AG04450 (cell line): Measurements from ENCODE around the gene FADS6. TPM values are rescaled to one million over a fixed set of nuclear protein-coding genes. Genes with fewer than 3 reads are reported as not detected.

ENCODE experiments used
- CTCF ChIA-PET: fragments of 300-600, 350-600 bp; formaldehyde crosslinking; extraction: SDS; loops from one replicate; lab custom pipeline; 2022; ENCODE audit warnings: antibody characterized with exemption, inconsistent platforms; lab: Charles Lee
- POLR2A ChIA-PET: fragments of 350-600 bp; formaldehyde crosslinking; extraction: SDS; loops from one replicate; lab custom pipeline; 2021; ENCODE audit warnings: antibody characterized with exemption, inconsistent platforms; lab: Yijun Ruan, JAX
- DNase-seq: peaks from one replicate; pipeline ENCODE4 v3.0.0-alpha.2; 2011; ENCODE audit warnings: low read depth, low spot score
- H3K27ac ChIP-seq: one replicate; pipeline ENCODE4 v1.5.1; 2012; ENCODE audit warnings: low read depth, low read length, control low read depth
- H3K27me3 ChIP-seq: one replicate; pipeline ENCODE4 v1.6.0; 2012; ENCODE audit warnings: low read length; ENCODE audit not compliant: control insufficient read depth, insufficient read depth
- H3K4me3 ChIP-seq: 2 replicates; pipeline ENCODE4 v1.5.1; 2011; ENCODE audit warnings: mild to moderate bottlenecking, low read depth, low read length, control low read depth
- H3K9me3 ChIP-seq: 2 replicates; pipeline ENCODE4 v1.5.1; 2012; ENCODE audit warnings: low read length; ENCODE audit not compliant: control insufficient read depth, insufficient read depth
- polyA plus RNA-seq: library from polyadenylated mRNA; depleted of rRNA; stranded (reverse); fragments of >200 nt; gene quantifications from 2 replicates; pipeline ENCODE4 v1.2.3, GENCODE V29; 2011
- TF ChIP-seq, protein P1 (sequence below): IDR thresholded peaks from 2 replicates; pipeline ENCODE4 v1.5.1; 2011; ENCODE audit warnings: low read depth, low read length, control low read depth, inconsistent platforms

Gene FADS6
- polyA plus RNA-seq, 1 experiment = not detected

DNA sequence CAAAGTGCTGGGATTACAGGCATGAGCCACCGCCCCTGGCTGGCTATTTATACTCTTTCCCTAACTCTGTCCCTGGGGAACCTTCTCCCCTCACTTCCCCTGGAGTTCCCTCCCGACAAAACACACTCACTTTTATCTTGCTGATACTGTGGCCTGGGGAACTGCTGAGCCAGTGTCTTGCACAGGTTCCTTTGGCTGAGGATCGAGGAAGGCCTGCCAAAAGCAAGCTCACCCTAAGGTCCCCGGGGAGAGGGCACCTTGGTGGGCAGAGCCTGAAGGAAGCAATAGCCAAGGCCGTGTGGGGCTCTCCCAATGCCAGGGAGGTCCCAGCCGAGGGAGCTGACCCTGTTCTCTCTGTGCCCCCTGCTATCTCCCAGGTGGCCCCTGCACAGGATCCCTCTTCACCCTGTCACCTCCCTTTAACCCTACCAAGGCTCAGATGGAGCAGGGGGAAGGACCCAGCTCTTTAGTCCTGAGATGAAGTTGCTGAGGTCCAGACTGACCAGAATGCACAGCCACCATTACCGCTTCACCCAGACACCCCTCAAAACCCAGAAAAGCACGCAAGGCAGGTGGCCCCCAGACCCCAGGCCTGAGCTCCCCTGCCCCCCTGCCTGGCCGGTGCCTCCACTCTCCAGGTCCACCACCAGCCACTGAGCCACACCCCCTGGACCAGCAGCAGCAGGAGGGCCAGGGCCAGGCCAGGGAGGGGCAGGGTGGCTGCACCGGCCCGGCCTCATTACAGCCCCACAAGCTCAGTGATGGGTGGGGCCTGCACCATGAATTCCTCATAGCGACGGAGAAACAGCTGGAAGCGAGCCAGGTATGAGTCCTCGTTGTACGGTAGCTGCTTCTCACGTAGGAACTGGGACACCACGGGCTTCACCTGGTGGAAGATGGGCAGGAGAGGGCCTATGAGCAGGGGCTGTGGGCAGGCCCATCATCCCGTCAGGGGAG lies 15.6 kb downstream of the FADS6 start:
- ChIA-PET POLR2A (no interaction called here), CTCF (interaction anchor here (1.7 kb wide), 1 partner anchor 13 kb away, joined by 7 read pairs; no protein-coding TSS in a partner anchor)

GRCh38 chr17:74875977-74876593 lies 17.3 kb downstream of the FADS6 start:
- no peak for DNase-seq
- CTCF ChIA-PET = interaction anchor here (0.6 to 4.1 kb wide), 2 partner anchors 11 to 403 kb away, joined by 4 to 29 read pairs; no protein-coding TSS in a partner anchor
- POLR2A ChIA-PET = no interaction called here
- Histone ChIP-seq H3K9me3 (no peaks in the 10 kb centered on the region; the same call in 1 of the 2 replicates), H3K27me3 (peaks cover 22% of the 10 kb centered on the region), H3K27ac (no peak overlapping the region), H3K4me3 (no peak overlapping the region)
- TF ChIP-seq, protein P1, sequence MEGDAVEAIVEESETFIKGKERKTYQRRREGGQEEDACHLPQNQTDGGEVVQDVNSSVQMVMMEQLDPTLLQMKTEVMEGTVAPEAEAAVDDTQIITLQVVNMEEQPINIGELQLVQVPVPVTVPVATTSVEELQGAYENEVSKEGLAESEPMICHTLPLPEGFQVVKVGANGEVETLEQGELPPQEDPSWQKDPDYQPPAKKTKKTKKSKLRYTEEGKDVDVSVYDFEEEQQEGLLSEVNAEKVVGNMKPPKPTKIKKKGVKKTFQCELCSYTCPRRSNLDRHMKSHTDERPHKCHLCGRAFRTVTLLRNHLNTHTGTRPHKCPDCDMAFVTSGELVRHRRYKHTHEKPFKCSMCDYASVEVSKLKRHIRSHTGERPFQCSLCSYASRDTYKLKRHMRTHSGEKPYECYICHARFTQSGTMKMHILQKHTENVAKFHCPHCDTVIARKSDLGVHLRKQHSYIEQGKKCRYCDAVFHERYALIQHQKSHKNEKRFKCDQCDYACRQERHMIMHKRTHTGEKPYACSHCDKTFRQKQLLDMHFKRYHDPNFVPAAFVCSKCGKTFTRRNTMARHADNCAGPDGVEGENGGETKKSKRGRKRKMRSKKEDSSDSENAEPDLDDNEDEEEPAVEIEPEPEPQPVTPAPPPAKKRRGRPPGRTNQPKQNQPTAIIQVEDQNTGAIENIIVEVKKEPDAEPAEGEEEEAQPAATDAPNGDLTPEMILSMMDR = no peak

More for the DNA sequence above, 15.6 kb downstream of the FADS6 start:
- no peak for DNase-seq
- TF ChIP-seq, protein P1 = no peak
- H3K9me3 ChIP-seq = no peaks in the 10 kb centered on the region
- no peak overlapping the region for H3K27ac ChIP-seq
- no peak overlapping the region for H3K4me3 ChIP-seq
- peaks cover 33% of the 10 kb centered on the region for H3K27me3 ChIP-seq

GRCh38 chr17:74875155-74875976 lies 18.1 kb downstream of the FADS6 start:
- Histone ChIP-seq H3K27ac (no peak overlapping the region), H3K27me3 (peaks cover 17% of the 10 kb centered on the region), H3K4me3 (no peak overlapping the region), H3K9me3 (no peaks in the 10 kb centered on the region; the same call in 1 of the 2 replicates)
- no peak for DNase-seq
- ChIA-PET CTCF (interaction anchor here (0.6 to 4.1 kb wide), 3 partner anchors 10 to 404 kb away, joined by 4 to 29 read pairs (median 7); no protein-coding TSS in a partner anchor), POLR2A (no interaction called here)
- TF ChIP-seq, protein P1 = no peak

DNA sequence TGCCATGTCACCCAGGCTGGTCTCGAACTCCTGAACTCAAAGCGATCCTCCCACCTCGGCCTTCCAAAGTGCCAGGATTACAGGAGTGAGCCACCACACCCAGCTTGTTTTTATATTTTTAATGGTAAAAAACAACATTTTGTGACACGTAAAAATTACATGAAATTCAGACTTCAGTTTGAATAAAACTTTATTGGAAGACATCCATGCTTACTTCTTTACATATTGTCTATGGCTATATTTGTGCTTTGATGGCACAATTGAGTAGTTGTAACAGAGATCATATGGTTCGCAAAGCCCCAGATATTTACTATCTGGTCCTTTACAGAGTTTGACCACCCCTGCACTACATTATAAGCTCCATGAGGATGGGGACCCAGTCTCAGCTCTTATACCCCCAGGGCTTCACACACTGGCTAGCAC lies 18.8 kb downstream of the FADS6 start:
- POLR2A ChIA-PET = no interaction called here
- TF ChIP-seq, protein P1 = no peak
- CTCF ChIA-PET = interaction anchor here (1.5 to 4.1 kb wide), 4 partner anchors 10 to 87 kb away, joined by 7 to 29 read pairs (median 12); no protein-coding TSS in a partner anchor

More for the DNA sequence above, 18.8 kb downstream of the FADS6 start:
- Histone ChIP-seq H3K9me3 (no peaks in the 10 kb centered on the region; the same call in 1 of the 2 replicates), H3K27me3 (peaks cover 13% of the 10 kb centered on the region), H3K4me3 (no peak overlapping the region), H3K27ac (no peak overlapping the region)
- no peak for DNase-seq
